Measurements from ENCODE around the gene LRRC71.

GRCh38 chr1:156887734-156888133 is 32.7 kb upstream of the LRRC71 start:
- TF ChIP-seq POLR2A (IDR thresholded peaks at IDR 0.05; ENCODE audit: low read length) (no peak), GATA1 (IDR thresholded peaks at IDR 0.05; ENCODE audit: low read depth, low read length) (no peak)

Data from erythroblast (primary cell).